MG63 (cell line): Measurements from ENCODE around the gene ITCH. TPM values are rescaled to one million over a fixed set of nuclear protein-coding genes. Genes with fewer than 3 reads are reported as not detected.
"Not testable (repeated sequence)": the region's sequence is repeated elsewhere in the genome, so short reads cannot be mapped to it uniquely, and the experiment has no call there.

Experiments used
- DNase-seq: peaks from one replicate; pipeline ENCODE4 v3.0.0-alpha.2; 2020
- H3K27me3 ChIP-seq: fragments of 250-450 bp; sonication (Bioruptor Pico); 2 replicates; pipeline ENCODE4 v1.5.1; 2020; ENCODE audit warnings: mild to moderate bottlenecking, moderate library complexity
- H3K36me3 ChIP-seq: fragments of 250-450 bp; sonication (Bioruptor Pico); 2 replicates; pipeline ENCODE4 v1.5.1; 2020; ENCODE audit warnings: mild to moderate bottlenecking, moderate library complexity
- H3K4me3 ChIP-seq: fragments of 250-450 bp; sonication (Bioruptor Pico); 2 replicates; pipeline ENCODE4 v1.5.1; 2020; ENCODE audit warnings: mild to moderate bottlenecking, moderate library complexity
- H3K9me3 ChIP-seq: fragments of 250-450 bp; sonication (Bioruptor Pico); 2 replicates; pipeline ENCODE4 v1.5.1; 2020; ENCODE audit warnings: mild to moderate bottlenecking, moderate library complexity
- total RNA-seq: library from RNA; depleted of rRNA; stranded (reverse); fragments of >200 nt; shearing (Covaris generic); gene quantifications from 2 replicates; pipeline ENCODE4 v1.2.3, GENCODE V29; 2014; ENCODE audit warnings: low replicate concordance

The ITCH gene
- total RNA-seq, 1 experiment from 2014 or later, result 26.2 TPM

DNA sequence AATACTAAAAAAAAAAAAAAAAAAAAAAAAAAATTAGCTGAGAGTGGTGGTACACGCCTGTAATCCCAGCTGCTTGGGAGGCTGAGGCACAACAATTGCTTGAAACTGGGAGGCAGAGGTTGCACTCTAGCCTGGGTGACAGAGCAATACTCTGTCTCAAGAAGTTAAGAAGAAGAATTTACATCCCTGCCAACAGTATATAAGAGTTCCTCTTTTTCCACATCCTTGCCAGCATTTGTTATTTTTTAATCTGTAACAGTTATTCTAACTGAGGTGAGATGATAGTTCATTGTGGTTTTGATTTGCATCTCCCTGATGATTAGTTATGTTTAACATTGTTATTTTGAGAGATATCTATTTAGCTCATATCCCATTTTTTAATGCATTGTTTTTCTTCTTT lies 132.8 kb downstream of the ITCH start:
- H3K4me3 ChIP-seq, result no peak overlapping the region
- H3K9me3 ChIP-seq, result peaks cover 9% of the 10 kb centered on the region
- H3K27me3 ChIP-seq, result no peaks in the 10 kb centered on the region
- no peak for DNase-seq
- H3K36me3 ChIP-seq, result peaks cover 75% of the 10 kb centered on the region

DNA sequence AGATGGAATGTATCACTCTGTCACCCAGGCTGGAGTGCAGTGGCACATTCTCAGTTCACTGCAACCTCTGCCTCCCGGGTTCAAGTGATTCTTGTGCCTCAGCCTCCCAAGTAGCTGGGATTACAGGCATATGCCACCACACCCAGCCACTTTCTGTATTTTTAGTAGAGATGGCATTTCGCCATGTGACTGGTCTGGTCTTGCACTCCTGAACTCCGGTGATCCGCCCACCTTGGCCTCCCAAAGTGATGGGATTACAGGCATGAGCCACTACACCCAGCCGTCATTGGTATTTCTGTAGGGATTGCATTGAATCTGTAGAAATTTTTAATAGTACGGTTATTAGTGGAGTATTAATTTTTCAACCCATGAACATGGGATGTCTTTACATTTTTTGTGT lies 134.5 kb downstream of the ITCH start:
- peak; percentile 10 for DNase-seq
- H3K27me3 ChIP-seq, H3K4me3 ChIP-seq: not testable (repeated sequence)
- H3K36me3 ChIP-seq, result peaks cover 65% of the 10 kb centered on the region
- peaks cover 13% of the 10 kb centered on the region for H3K9me3 ChIP-seq

DNA sequence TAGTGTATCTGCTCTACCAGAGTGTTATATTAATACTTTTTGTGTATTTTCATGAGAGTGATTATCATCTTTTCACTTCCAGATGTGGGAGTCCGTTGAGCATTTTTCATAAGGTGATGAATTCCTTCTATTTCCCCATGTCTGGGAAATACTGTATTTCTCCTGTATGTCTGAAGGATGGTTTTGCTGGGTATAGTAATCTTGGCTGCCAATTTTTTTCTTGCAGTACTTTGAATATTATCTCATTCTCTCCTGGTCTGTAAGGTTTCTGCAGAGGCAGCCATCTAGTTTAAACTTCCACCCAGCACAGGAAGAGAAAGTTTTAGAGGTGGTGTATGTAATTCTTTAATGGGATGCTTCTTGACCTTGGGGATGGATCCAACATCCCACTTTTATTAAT lies 137.8 kb downstream of the ITCH start:
- peaks cover 13% of the 10 kb centered on the region for H3K9me3 ChIP-seq
- H3K36me3 ChIP-seq, result peaks cover 49% of the 10 kb centered on the region
- H3K4me3 ChIP-seq, result no peak overlapping the region
- H3K27me3 ChIP-seq, result no peaks in the 10 kb centered on the region
- no peak for DNase-seq

DNA sequence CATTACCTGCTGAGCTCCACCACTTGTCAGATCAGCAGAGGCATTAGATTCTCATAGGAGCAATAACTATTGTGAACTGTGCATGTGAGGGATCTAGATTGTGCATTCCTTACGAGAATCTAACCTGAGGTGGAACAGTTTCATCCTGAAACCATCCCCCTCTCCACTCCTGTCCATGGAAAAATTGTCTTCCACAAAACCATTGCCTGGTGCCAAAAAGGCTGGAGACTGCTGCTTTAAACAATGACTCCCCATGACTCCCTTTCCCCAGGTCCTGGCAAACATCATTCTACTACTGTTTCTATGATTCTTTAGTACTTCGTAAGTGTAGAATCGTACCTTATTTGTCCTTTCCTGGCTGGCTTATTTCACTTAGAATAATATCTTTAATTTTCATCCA lies 143.4 kb downstream of the ITCH start:
- Histone ChIP-seq H3K4me3 (no peak overlapping the region), H3K9me3 (no peaks in the 10 kb centered on the region), H3K36me3 (peaks cover 42% of the 10 kb centered on the region), H3K27me3 (0 out of 2 replicates have a peak, but pooled peaks cover 3% of the 10 kb centered on the region)
- no peak for DNase-seq

DNA sequence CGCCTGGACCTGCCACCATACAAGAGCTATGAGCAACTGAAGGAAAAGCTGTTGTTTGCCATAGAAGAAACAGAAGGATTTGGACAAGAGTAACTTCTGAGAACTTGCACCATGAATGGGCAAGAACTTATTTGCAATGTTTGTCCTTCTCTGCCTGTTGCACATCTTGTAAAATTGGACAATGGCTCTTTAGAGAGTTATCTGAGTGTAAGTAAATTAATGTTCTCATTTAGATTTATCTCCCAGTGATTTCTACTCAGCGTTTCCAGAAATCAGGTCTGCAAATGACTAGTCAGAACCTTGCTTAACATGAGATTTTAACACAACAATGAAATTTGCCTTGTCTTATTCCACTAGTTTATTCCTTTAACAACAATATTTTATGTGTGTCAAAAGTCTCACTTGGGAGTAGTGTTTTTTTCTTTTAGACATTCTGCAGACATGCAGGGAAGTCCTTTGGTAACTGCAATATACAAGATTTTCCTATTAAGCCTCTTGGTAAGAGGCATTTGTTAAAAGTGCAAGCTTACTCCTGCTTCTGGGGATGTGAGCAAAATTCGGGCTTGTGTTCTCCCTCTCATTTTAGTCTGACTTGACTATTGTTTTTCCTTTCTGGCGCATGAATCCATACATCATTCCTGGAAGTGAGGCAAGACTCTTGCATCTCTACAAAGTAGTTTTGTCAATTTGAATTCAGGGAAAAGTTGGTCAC lies 144.8 kb downstream of the ITCH start:
- DNase-seq, result no peak
- Histone ChIP-seq H3K4me3 (no peak overlapping the region), H3K27me3 (0 out of 2 replicates have a peak, but pooled peaks cover 3% of the 10 kb centered on the region), H3K36me3 (peaks cover 42% of the 10 kb centered on the region), H3K9me3 (no peaks in the 10 kb centered on the region)

DNA sequence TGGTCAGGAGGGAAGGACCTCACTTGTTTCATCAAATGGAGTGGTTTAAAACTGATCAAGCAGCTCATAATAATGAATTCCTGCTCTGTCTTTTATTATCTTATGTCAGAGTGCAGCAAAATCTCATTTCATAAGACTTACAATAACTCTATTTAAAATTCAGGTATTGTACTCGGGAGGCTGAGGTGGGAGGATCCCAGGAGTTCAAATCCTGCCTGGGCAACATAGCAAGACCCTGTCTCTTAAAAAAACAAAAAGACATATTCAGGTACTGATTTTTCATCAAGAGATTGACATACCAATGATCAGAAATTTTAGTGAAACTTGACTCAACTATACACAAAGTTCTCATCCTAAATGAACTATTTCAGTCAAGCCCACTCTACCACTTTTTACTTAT lies 147.5 kb downstream of the ITCH start:
- H3K27me3 ChIP-seq, result 0 out of 2 replicates have a peak, but pooled peaks cover 3% of the 10 kb centered on the region
- peaks cover 37% of the 10 kb centered on the region for H3K36me3 ChIP-seq
- H3K9me3 ChIP-seq, result no peaks in the 10 kb centered on the region
- DNase-seq, result no peak
- H3K4me3 ChIP-seq, result no peak overlapping the region

DNA sequence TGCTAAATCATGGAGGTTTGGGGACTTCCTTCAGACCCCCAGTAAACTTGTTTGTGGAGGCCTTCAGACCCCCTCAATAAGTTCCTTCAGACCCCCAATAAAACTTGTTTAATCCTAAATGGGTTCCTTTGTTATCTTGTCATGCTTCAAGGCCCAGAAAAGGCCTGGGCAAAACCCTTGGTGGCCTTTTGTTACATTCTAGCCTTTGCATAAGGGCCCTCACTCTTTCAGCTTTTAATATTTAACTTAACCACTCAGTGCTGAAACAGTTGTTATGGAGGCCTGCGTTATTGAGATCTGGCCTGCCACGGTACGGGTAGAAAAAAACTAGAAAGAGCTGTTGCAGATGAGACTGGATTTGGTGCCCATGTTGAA lies 148.8 kb downstream of the ITCH start:
- Histone ChIP-seq H3K9me3 (no peaks in the 10 kb centered on the region), H3K4me3 (no peak overlapping the region), H3K27me3 (0 out of 2 replicates have a peak, but pooled peaks cover 3% of the 10 kb centered on the region), H3K36me3 (peaks cover 26% of the 10 kb centered on the region)
- no peak for DNase-seq

DNA sequence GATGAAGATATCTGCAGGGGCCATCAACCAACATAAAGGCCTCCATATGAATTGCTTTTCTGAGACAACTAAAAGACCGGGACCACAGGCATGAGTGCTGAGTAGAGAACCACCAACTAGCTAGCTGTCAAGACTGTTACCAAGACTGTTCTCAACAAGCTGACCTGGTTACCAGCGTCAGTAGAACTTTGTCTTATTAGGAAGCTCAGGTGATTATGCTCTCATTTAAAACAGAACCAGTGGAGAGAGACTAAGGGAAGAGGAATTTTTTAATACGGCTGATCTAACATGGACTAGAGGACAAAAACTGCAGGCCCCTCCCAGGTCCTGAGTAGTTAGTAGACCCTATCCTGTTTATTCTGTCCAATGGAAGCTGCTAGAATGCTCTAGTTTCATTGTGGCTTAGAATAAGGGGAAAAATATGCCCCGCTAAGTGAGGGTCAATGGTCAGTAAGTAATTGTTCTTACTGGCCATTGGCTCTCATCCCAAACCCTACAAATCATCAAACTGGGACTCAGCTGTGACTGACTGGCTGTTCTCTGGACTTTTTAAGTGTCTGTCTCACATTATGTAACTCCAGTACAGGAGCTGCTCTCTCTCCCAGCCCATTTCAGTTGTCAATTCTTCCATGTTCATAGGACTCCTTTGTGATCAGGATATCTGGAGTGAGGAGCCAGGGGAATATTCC lies 149.3 kb downstream of the ITCH start:
- no peak overlapping the region for H3K4me3 ChIP-seq
- DNase-seq, result no peak
- no peaks in the 10 kb centered on the region for H3K9me3 ChIP-seq
- 0 out of 2 replicates have a peak, but pooled peaks cover 3% of the 10 kb centered on the region for H3K27me3 ChIP-seq
- H3K36me3 ChIP-seq, result peaks cover 26% of the 10 kb centered on the region

DNA sequence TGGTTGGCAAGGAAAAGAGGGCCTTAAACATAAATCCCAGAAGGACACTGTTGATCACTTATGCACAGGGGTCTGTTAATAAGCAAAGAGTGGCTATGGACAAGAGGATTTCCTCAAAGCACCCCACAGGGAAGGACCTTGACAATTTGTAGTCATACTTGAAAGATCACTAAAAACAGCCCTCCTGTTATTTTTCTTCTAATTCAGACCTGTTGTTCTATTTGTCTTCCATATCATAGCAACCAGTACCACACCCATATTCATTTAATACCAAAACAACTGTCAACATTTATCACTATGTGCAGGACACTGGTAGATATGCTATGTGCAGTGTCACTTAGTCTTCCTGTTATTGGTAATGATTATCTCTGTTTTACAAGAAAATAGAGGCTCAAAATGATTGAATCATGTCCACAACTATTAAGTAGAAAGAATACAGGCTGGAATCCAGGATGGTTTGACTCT lies 149.9 kb downstream of the ITCH start:
- H3K27me3 ChIP-seq, result 0 out of 2 replicates have a peak, but pooled peaks cover 3% of the 10 kb centered on the region
- H3K4me3 ChIP-seq, result no peak overlapping the region
- H3K9me3 ChIP-seq, result no peaks in the 10 kb centered on the region
- peaks cover 22% of the 10 kb centered on the region for H3K36me3 ChIP-seq
- no peak for DNase-seq

DNA sequence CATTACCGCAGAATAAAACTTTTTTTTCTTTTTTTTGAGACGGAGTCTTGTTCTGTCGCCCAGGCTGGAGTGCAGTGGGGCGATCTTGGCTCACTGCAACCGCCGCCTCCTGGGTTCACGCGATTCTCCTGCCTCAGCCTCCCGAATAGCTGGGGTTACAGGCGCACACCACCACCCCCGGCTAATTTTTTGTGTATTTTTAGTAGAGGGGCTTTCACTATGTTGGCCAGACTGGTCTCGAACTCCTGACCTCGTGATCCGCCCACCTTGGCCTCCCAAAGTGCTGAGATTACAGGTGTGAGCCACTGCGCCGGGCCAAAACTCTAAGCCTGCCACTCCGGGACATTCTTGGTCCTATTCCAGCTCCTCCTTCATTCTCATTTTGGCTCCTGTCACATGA lies 151.0 kb downstream of the ITCH start:
- DNase-seq, H3K4me3 ChIP-seq, H3K27me3 ChIP-seq, H3K9me3 ChIP-seq: not testable (repeated sequence)
- H3K36me3 ChIP-seq, result peaks cover 24% of the 10 kb centered on the region

DNA sequence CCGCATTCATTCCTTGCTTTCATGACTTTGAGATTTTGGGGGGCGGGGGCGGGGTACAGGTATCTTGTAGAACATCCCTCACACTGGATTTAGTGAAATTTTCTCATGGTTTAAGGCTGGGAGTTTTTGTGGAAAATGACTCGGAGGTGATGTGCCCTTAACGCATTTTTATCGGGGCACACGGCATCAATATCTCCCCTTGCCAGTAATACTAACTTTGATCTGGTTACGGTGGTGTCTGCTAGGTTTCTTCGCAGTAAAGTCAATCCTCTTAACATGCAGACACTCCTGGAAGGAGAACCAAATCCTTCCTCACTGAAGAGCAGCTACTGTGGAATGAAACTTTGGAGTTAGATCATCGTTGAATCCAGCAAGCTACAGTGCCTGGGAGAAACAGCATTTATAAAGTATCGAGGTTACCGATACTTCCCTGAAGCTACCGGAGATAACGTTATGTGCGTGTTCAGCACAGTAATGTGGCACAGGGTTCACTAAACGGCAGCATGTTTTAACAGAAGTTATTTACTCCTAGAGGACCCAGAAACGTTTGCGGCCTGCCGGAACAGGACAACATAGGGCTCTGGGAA lies 151.9 kb downstream of the ITCH start:
- H3K9me3 ChIP-seq, result no peaks in the 10 kb centered on the region
- no peak overlapping the region for H3K4me3 ChIP-seq
- DNase-seq, result no peak
- peaks cover 25% of the 10 kb centered on the region for H3K36me3 ChIP-seq
- H3K27me3 ChIP-seq, result 0 out of 2 replicates have a peak, but pooled peaks cover 1% of the 10 kb centered on the region

DNA sequence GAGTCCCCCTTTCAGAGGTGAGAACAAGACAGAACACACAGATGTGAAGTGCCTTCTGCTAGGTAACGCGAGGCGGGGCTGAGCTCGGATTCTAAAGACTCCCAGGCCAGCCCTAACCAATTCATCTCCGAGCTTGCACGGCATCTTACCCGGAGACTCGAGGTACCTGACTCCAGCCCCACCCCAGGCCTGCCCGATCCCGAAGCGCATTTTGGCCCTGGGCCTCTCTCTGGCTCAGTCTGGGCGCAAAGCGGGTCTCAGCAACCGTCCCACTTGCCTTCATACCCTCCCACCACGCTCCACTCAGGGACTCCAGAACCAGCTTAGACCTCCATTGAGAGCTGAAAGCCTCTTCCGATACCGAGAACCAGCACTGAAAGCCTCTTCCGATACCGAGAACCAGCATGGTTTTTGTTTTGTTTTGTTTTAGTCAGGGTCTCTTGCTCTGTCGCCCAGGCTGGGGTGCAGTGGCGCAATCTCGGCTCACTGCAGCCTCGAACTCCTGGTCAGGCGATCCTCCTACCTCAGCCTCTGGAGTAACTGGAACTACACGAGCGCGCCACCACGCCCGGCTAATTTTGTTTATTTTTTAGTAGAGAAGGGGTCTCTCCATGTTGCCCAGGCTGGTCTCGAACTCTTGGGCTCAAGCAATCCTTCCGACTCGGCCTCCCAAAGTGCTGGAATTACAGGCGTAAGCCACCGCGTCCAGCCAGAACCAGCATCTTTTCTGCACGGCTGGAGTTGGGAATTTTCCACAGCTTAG lies 152.6 kb downstream of the ITCH start:
- Histone ChIP-seq H3K9me3 (no peaks in the 10 kb centered on the region), H3K36me3 (peaks cover 28% of the 10 kb centered on the region), H3K27me3 (no peaks in the 10 kb centered on the region), H3K4me3 (peak overlapping the region; percentile 90)
- no peak for DNase-seq

DNA sequence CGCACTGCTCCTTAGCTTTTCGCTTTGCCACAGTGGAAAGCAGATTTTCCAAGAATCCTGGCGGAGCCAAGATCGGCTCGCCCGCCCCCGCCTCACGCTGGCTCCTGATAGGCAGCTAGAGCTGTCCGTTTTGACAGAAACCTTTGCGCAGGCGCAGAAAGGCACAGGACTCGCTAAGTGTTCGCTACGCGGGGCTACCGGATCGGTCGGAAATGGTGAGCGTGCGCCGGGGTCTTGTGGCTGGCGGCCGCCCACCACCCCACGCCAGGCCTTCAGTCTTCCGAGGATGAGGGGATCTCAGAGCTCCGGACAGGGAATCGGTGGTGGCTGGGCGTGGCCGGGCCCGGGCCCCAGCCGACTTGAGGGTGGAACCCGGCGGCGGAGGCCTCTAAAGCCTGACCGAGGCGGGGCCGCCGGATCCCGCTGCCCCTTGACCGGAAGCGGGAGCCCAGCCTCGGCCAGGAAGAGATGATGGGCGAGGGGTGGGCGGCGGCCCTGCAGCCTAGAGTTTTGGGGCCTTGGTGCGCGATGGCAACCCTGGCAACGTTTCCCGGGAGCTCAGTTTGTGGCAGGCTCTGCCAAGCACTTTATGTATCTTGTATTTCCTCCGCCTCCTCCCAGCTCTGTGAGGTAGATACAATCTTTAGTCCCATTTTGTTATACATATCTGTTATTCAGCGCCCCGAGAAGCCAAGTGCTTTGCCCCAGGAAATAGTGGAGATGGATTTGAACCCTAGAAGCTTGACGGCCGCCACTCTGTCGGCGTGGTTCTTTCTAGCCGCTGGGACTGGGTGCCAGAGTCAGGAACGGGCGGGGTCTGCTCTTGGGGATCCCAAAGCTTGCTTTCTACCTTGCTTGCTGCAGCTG lies 153.4 kb downstream of the ITCH start, which contains the start of gene DYNLRB1:
TSS of gene DYNLRB1 (plus strand) at position 176 of the 867 bp plus-strand sequence. CDS start at position 213, 37 bp downstream.
- Histone ChIP-seq H3K36me3 (peaks cover 26% of the 10 kb centered on the region), H3K4me3 (peak within 1 kb of the TSS; percentile 90), H3K9me3 (no peaks in the 10 kb centered on the region), H3K27me3 (no peaks in the 10 kb centered on the region)
- peak; percentile 98 for DNase-seq

DNA sequence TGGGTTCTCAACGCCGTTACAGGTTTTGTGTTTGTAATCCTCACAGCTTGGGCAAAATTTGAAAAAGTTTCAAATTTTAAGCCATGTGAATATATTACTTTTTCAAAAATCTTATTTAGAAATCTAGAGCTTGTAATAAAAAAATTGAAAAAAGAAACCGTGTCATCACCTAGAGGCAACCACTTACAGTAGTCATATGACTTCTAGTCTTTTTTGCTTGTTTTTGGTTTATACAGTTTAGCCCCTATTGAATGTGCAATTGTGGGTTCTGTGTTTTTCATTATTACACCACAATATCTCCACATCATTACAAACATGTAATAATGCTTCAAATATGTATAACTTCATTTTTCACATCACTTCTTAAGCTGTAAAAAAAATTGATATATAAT lies 154.0 kb downstream of the ITCH start:
- Histone ChIP-seq H3K9me3 (no peaks in the 10 kb centered on the region), H3K27me3 (no peaks in the 10 kb centered on the region), H3K4me3 (peak overlapping the region; percentile 90), H3K36me3 (peaks cover 29% of the 10 kb centered on the region)
- no peak for DNase-seq

DNA sequence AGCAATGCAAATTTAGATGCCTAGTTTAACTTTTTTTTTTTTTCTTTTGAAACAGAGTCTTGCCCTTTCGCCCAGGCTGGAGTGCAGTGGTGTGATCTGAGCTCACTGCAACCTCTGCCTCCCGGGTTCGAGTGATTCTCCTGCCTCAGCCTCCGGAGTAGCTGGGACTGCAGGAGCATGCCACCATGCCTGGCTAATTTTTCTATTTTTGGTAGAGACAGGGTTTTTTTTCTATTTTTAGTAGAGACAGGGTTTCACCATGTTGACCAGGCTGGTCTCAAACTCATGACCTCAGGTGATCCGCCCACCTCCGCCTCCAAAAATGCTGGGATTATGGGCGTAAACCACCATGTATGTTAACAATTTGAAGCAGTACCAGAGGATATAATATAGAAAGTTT lies 155.8 kb downstream of the ITCH start:
- not testable (repeated sequence) for H3K4me3 ChIP-seq, H3K9me3 ChIP-seq, H3K27me3 ChIP-seq, DNase-seq
- H3K36me3 ChIP-seq, result peaks cover 40% of the 10 kb centered on the region

DNA sequence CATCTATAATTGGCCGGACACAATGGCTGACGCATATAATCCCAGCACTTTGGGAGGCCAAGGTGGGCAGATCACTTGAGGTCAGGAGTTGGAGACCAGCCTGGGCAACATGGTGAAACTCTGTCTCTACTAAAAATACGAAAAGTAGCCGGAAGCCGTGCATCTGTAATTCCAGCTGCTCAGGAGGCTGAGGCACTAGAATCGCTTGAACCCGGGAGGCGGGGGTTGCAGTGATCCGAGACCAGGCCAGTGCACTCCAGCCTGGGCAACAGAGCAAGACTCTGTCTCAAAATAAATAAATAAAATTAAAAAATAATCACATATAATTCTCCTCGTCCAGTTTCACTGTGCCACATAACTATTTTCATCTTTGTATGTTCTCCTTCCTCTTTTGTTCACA lies 156.8 kb downstream of the ITCH start:
- not testable (repeated sequence) for DNase-seq, H3K4me3 ChIP-seq, H3K9me3 ChIP-seq, H3K27me3 ChIP-seq
- H3K36me3 ChIP-seq, result peaks cover 40% of the 10 kb centered on the region
